A549 (cell line): ENCODE data around the gene RNASE4.
"Not testable (repeated sequence)": the region's sequence is repeated elsewhere in the genome, so short reads cannot be mapped to it uniquely, and the experiment has no call there.

Experiments used
- ELK1 ChIP-seq: fragments of 150-350 bp; IDR thresholded peaks from 2 replicates; pipeline ENCODE4 v1.6.1; 2014; ENCODE audit warnings: low read depth, mild to moderate bottlenecking, low read length
- EP300 ChIP-seq, 2 experiments: fragments of >200 bp; sonication (Bioruptor Twin); formaldehyde crosslinking; IDR thresholded peaks; 2 replicates in 1 of 2; 3 replicates in 1 of 2; pipeline ENCODE4 v1.6.1; 2016 to 2017
- KDM1A ChIP-seq: fragments of 200-600 bp; sonication (generic); IDR thresholded peaks from 2 replicates; pipeline ENCODE4 v1.6.1; 2016; ENCODE audit warnings: low read depth, mild to moderate bottlenecking
- MAX ChIP-seq: IDR thresholded peaks from 2 replicates; pipeline ENCODE4 v1.6.1; 2012
- POLR2A ChIP-seq: IDR thresholded peaks from 2 replicates; pipeline ENCODE4 v1.6.1; 2012; ENCODE audit warnings: mild to moderate bottlenecking, low read length
- POLR2AphosphoS2 ChIP-seq: conservative IDR thresholded peaks from 2 replicates; pipeline ENCODE4 v1.6.1; 2012; ENCODE audit warnings: low read length, improper control_type of control experiment, inconsistent platforms
- TF ChIP-seq, protein P1 (sequence below): fragments of 200-600 bp; sonication (generic); IDR thresholded peaks from 2 replicates; pipeline ENCODE4 v1.6.1; 2016; ENCODE audit warnings: antibody characterized with exemption, mild to moderate bottlenecking, moderate library complexity
- TF ChIP-seq, protein P2 (sequence below): fragments of >200 bp; sonication (Bioruptor Twin); formaldehyde crosslinking; IDR thresholded peaks from 3 replicates; pipeline ENCODE4 v1.5.1; 2016

DNA sequence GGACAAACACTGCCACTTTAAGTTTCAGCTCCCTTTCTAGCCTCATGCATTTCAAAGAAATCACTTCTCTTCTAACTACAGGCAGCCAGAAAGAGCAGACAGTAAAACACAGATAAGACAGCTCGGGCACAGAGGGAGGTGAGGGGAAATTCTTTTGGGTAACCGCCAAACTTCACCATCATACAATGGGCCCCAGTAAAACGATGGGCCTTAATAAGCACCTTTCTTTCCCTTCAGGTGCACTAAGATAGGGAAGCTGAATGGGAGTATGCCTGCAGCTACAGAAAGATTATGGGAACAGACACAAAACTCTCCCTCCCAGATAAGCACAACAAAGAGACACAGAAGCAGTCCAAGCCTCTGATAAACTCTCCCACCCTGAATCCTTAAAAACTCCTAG, 41.6 kb upstream of the RNASE4 start:
- not testable (repeated sequence) for TF ChIP-seq ELK1; MAX; POLR2AphosphoS2; KDM1A; EP300 (IDR thresholded peaks at IDR 0.05); POLR2A
- TF ChIP-seq, protein P1, sequence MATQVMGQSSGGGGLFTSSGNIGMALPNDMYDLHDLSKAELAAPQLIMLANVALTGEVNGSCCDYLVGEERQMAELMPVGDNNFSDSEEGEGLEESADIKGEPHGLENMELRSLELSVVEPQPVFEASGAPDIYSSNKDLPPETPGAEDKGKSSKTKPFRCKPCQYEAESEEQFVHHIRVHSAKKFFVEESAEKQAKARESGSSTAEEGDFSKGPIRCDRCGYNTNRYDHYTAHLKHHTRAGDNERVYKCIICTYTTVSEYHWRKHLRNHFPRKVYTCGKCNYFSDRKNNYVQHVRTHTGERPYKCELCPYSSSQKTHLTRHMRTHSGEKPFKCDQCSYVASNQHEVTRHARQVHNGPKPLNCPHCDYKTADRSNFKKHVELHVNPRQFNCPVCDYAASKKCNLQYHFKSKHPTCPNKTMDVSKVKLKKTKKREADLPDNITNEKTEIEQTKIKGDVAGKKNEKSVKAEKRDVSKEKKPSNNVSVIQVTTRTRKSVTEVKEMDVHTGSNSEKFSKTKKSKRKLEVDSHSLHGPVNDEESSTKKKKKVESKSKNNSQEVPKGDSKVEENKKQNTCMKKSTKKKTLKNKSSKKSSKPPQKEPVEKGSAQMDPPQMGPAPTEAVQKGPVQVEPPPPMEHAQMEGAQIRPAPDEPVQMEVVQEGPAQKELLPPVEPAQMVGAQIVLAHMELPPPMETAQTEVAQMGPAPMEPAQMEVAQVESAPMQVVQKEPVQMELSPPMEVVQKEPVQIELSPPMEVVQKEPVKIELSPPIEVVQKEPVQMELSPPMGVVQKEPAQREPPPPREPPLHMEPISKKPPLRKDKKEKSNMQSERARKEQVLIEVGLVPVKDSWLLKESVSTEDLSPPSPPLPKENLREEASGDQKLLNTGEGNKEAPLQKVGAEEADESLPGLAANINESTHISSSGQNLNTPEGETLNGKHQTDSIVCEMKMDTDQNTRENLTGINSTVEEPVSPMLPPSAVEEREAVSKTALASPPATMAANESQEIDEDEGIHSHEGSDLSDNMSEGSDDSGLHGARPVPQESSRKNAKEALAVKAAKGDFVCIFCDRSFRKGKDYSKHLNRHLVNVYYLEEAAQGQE: not testable (repeated sequence)
- TF ChIP-seq, protein P2, sequence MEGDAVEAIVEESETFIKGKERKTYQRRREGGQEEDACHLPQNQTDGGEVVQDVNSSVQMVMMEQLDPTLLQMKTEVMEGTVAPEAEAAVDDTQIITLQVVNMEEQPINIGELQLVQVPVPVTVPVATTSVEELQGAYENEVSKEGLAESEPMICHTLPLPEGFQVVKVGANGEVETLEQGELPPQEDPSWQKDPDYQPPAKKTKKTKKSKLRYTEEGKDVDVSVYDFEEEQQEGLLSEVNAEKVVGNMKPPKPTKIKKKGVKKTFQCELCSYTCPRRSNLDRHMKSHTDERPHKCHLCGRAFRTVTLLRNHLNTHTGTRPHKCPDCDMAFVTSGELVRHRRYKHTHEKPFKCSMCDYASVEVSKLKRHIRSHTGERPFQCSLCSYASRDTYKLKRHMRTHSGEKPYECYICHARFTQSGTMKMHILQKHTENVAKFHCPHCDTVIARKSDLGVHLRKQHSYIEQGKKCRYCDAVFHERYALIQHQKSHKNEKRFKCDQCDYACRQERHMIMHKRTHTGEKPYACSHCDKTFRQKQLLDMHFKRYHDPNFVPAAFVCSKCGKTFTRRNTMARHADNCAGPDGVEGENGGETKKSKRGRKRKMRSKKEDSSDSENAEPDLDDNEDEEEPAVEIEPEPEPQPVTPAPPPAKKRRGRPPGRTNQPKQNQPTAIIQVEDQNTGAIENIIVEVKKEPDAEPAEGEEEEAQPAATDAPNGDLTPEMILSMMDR: not testable (repeated sequence)
